ENCODE results near the gene MTUS2. TPM values are rescaled to one million over a fixed set of nuclear protein-coding genes. Genes with fewer than 3 reads are reported as not detected.

The MTUS2 gene
- total and polyA plus RNA-seq, 2 donors (not counting 3 experiments of a cell fraction or from before 2014, with no cell fraction given): not detected

- no TSS peak for BruUV-seq (replicated peaks)
- no peak overlapping the region for H3K27ac ChIP-seq (ENCODE audit: insufficient read depth, low read depth, low read length)
- no peaks in the 10 kb centered on the region for H3K27me3 ChIP-seq (ENCODE audit: control insufficient read depth in 2 of 2, insufficient read depth in 2 of 2, low read length in 2 of 2)
- H3K79me2 ChIP-seq (ENCODE audit: control insufficient read depth, insufficient read depth, low read length): no peaks in the 10 kb centered on the region
- H3K9me1 ChIP-seq (replicated peaks; ENCODE audit: control insufficient read depth, extremely low read depth, insufficient read depth, low read length): no peaks in the 10 kb centered on the region
- no peak for TF ChIP-seq MYC (IDR thresholded peaks at IDR 0.05; ENCODE audit: low read depth, low read length)
- no peak for TF ChIP-seq POLR2A (IDR thresholded peaks at IDR 0.05; ENCODE audit: low read depth, low read length)
- TF ChIP-seq EZH2 (IDR thresholded peaks at IDR 0.05; ENCODE audit: borderline replicate concordance, low read depth, low read length, severe bottlenecking): no peak
- H4K20me1 ChIP-seq (replicated peaks; ENCODE audit: control insufficient read depth, extremely low read depth, insufficient read depth, low read length): no peaks in the 10 kb centered on the region
- CTCF ChIA-PET: no interaction called here
- no peak overlapping the region for H2AFZ ChIP-seq (ENCODE audit: low read depth, low read length)
- H3K4me2 ChIP-seq (ENCODE audit: insufficient read depth, low read length): no peak overlapping the region
- POLR2A ChIA-PET: no interaction called here
- dilution Hi-C loops (cut with MboI; ENCODE audit: extremely low pct_ligation_motif_present, low sequenced_read_pairs) (no loop called here), intact Hi-C loops (cut with micrococcal nuclease) (no loop called here)
- no peak overlapping the region for H3K4me3 ChIP-seq (replicated peaks in 1 of 3; ENCODE audit: insufficient read depth in 1 of 3, low read depth in 1 of 3, low read length in 3 of 3)
- H3K9me3 ChIP-seq (replicated peaks; ENCODE audit: control insufficient read depth, insufficient read depth, low read length): no peaks in the 10 kb centered on the region
- no peak overlapping the region for H3K9ac ChIP-seq (replicated peaks; ENCODE audit: extremely low read depth, insufficient read depth, low read length)
- DNase-seq (ENCODE audit: low read depth, low spot score) (no peak), FAIRE-seq (no peak)
- H3K4me1 ChIP-seq (ENCODE audit: control insufficient read depth, extremely low read depth, insufficient read depth, low read length): no peaks in the 10 kb centered on the region
- no peaks in the 10 kb centered on the region for H3K36me3 ChIP-seq (ENCODE audit: control insufficient read depth in 2 of 2, extremely low read depth in 1 of 2, insufficient read depth in 2 of 2, low read length in 2 of 2)
Measured at GRCh38 chr13:29111446-29111845, 291.3 kb downstream of the MTUS2 start.

- DNase-seq (ENCODE audit: low read depth, low spot score) (no peak), FAIRE-seq (no peak)
- no peak overlapping the region for H3K4me3 ChIP-seq (replicated peaks in 1 of 3; ENCODE audit: insufficient read depth in 1 of 3, low read depth in 1 of 3, low read length in 3 of 3)
- H3K9me3 ChIP-seq (replicated peaks; ENCODE audit: control insufficient read depth, insufficient read depth, low read length): no peaks in the 10 kb centered on the region
- no peak overlapping the region for H3K27ac ChIP-seq (ENCODE audit: insufficient read depth, low read depth, low read length)
- no peaks in the 10 kb centered on the region for H3K36me3 ChIP-seq (ENCODE audit: control insufficient read depth in 2 of 2, extremely low read depth in 1 of 2, insufficient read depth in 2 of 2, low read length in 2 of 2)
- no peaks in the 10 kb centered on the region for H3K4me1 ChIP-seq (ENCODE audit: control insufficient read depth, extremely low read depth, insufficient read depth, low read length)
- H3K9me1 ChIP-seq (replicated peaks; ENCODE audit: control insufficient read depth, extremely low read depth, insufficient read depth, low read length): no peaks in the 10 kb centered on the region
- no peak overlapping the region for H3K4me2 ChIP-seq (ENCODE audit: insufficient read depth, low read length)
- intact Hi-C loops (cut with micrococcal nuclease): no loop called here
- H3K27me3 ChIP-seq (ENCODE audit: control insufficient read depth in 2 of 2, insufficient read depth in 2 of 2, low read length in 2 of 2): no peaks in the 10 kb centered on the region
- ChIA-PET CTCF (no interaction called here), POLR2A (no interaction called here)
- H2AFZ ChIP-seq (ENCODE audit: low read depth, low read length): no peak overlapping the region
- BruUV-seq (replicated peaks): no TSS peak
- dilution Hi-C loops (cut with MboI; ENCODE audit: extremely low pct_ligation_motif_present, low sequenced_read_pairs): no loop called here
- H3K9ac ChIP-seq (replicated peaks; ENCODE audit: extremely low read depth, insufficient read depth, low read length): no peak overlapping the region
- no peaks in the 10 kb centered on the region for H4K20me1 ChIP-seq (replicated peaks; ENCODE audit: control insufficient read depth, extremely low read depth, insufficient read depth, low read length)
- no peaks in the 10 kb centered on the region for H3K79me2 ChIP-seq (ENCODE audit: control insufficient read depth, insufficient read depth, low read length)
- no peak for TF ChIP-seq POLR2A (IDR thresholded peaks at IDR 0.05; ENCODE audit: low read depth, low read length)
- TF ChIP-seq EZH2 (IDR thresholded peaks at IDR 0.05; ENCODE audit: borderline replicate concordance, low read depth, low read length, severe bottlenecking): no peak
- no peak for TF ChIP-seq POLR2AphosphoS5 (IDR thresholded peaks at IDR 0.05; ENCODE audit: insufficient read depth, low read depth, low read length)
- TF ChIP-seq MYC (IDR thresholded peaks at IDR 0.05; ENCODE audit: low read depth, low read length): no peak
- no peak for TF ChIP-seq MAX (IDR thresholded peaks at IDR 0.05; ENCODE audit: insufficient read depth, insufficient read length)
- no peak for TF ChIP-seq CTCF (IDR thresholded peaks at IDR 0.05; ENCODE audit: extremely low read depth in 1 of 2, insufficient read depth in 1 of 2, low read depth in 1 of 2, low read length in 2 of 2)
- TF ChIP-seq JUN (IDR thresholded peaks at IDR 0.05; ENCODE audit: borderline replicate concordance, insufficient read depth, insufficient read length, low read depth): no peak
Measured at GRCh38 chr13:29115842-29116241, 295.7 kb downstream of the MTUS2 start.
